Measurements from ENCODE around the gene ELP4.
"Not testable (repeated sequence)": the region's sequence is repeated elsewhere in the genome, so short reads cannot be mapped to it uniquely, and the experiment has no call there.

Gene ELP4

DNA sequence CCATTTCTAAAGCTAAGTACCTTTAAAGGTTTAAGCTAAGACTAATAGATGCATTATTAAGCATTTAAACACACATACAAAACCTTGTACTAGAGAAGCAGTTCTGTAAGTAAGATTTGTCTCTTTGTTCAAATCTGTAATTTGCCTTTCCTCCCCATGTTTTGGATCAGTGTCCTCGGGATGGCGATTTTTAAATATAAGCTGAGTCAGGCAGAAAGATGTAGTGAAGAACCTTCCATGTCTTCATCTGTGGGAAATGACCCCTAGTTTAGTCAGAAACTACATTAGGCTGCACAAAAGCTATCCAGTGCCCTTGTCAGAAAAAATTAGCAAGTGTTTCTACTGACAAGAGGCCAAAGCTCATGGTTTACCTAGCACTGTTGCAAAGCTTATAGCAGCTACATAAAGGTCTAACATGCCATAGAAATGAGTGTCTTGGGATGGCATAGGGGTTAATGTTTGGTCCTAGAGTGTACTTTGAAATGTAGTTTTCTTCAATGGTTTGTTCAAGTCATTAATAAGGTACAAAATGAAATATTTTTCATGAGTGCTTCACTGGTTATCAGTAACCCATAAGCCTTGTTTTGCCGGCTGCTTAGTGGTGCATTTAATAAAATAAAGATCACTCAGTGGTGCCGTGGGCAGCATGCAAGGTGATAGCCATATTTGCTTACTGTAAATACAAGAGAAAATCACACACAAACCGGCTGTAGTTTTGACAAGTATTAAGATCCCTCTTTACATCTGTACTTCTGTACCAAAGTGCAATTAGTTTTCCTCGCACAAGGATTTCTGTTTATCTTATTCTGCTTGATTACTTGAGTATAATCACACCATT lies 139.8 kb downstream of the ELP4 start:
- no peak for DNase-seq

DNA sequence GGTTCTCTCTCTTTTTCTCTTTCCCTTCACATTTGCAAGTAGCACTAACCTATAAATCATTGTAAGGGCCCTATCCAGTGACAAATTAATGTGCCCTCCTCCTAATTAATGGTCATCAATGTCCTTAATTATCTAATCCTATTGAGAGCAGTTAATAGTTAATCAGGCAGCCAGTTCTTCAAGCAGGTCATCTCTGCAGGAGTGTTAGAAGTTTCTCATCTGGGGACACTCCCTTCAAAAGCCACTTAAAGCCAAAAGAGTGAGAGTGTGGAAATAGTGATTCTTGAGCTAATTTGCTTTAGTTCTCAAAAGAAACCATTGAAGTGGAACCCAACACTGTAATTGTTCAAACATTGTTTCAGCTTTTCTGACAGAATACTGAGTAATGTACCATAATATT lies 141.6 kb downstream of the ELP4 start:
- DNase-seq, result no peak

DNA sequence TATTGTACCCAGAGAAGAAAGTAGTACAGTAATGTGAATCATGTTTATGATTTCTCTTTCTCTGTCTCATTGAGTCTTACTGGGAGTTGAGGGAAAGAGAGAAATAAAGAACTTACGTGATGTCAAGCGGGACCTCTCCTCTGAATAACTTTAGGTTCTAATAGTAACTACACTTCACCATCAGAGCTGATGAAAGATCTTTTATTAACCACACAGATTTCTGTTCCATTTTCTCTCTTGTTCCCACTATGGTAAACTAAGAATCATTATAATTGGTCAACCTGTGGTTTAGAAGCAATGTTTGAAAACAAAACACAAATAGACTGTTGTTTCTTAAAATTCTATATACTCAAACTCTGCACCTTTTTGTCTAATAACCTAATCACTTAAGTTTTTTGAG lies 142.3 kb downstream of the ELP4 start:
- DNase-seq, result no peak

DNA sequence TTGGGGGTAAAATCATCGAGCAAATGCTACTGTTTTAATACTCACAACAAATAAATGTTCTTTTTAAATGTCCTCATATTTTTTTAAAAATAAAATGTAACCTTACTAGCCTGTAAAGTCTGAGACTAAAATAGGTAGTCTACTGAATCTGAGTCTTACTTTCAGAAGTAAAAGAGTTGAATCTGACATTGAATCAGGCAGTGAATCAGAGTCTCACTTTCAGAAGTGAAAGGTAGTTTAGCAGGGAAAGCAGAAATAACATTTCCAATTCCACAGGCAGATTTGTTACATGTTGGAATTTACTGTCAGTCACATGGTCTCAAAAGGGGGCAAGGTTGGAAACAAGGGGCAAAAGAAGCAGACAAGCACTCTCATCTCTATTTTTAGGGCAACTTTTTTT lies 143.0 kb downstream of the ELP4 start:
- no peak for DNase-seq

DNA sequence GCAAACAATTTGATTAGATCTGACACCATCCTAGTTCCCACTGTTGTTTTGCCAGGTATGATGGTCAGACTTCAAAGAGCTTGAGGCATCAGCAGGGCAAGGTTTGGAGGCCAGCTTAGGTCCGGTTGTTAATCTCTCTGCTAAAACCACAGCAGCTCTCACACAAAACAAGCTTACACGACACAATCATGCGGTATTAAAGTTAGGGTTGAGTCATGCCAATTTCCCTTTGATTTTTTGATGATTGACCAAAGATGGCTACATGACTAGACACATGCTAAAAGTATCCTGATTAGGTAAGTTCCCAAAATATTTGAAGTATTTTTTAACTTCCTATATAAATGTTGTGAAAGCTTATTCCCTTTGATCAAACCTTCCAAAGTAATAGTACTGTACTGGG lies 145.9 kb downstream of the ELP4 start:
- DNase-seq, result no peak

DNA sequence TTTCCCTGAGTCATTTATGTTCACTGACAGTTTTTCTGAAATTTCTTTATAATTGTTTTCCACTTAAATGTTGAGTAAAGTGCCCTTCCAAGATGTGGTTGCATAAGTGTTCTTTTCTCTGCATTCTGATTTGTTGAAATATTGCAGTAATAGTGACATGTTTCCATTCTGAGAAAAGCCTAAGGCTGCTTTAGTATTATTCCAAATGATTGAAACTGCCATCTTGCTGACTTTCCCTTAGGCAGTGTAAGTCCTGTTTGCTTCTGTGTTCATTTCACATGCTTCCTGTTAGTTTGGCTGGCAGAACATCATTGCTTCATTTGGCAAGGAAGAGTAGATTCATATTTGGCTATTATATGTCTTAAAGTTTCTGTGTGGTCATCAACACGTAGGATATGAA lies 146.5 kb downstream of the ELP4 start:
- no peak for DNase-seq

DNA sequence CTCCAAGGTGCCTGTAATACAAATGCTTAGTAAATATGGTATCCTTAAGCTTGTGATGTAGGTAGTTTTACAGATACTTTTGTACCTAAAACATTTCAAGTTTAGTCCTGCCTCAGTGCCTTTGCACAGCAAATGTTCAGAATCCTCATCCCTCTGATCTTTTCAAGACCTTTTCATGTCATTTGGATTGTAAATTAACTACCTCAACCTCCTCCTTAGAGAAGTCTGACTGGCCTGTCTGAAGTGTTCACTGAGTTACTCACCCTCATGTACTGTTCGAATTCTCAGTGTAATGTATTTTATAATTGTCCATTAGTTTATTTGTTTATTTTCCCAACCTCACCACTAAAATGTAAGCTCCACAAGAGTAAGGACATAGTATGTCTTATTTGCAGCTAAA lies 147.5 kb downstream of the ELP4 start:
- no peak for DNase-seq

DNA sequence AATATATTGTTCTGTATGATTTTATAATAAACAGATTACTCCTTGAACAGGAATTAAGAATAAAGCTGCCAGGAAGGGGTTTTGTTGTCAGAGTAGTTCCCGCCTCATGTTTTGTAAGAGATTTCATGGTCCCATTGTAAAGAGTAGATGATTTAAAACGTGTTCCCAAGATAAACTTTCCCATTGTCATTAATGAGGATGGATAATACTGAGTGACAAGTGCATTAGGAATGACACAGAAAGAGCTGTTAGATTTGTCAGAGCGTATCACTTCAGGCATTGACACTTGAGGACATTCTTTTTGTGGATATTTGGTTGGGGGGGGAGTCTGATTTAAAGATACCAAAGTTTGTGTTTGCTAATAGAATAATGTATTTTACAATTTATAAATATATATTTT lies 154.6 kb downstream of the ELP4 start:
- DNase-seq, result no peak

DNA sequence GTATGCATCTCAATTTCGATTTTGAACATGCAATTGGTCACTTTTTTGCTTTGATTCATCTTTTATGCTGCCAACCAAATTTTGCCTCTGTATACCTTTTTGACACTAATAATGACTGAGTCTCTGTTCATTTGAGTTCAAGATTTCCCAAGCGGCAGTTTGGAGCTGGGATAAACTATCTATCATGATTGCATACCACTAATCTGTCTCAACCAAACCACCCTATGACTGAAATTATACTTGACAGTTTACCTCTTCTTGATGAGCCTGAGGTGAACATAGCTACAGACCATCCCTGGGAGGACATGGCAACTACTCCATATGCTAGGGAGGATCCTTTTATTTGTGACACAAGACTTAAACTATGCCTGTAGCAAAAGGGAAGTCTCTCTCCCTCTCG lies 155.4 kb downstream of the ELP4 start:
- no peak for DNase-seq

DNA sequence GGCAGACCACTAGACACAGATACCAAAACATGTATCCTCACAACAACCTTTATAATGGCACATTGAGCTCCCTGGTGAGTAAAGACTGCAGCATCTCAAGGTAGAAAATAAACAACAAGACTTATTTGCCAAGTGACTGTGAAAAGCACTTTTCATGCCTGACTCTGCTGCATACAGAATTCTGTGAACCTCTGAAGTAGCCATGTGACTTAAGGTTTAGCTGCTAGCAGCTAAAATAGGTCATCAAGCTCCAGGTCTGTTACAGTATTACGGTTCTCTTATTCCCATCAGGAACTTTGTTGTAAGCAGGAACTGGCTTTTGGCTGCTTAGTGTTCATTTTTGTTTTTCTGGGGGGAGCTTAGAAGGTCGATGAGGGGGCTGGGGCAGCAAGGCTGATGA lies 162.1 kb downstream of the ELP4 start:
- DNase-seq, result no peak

DNA sequence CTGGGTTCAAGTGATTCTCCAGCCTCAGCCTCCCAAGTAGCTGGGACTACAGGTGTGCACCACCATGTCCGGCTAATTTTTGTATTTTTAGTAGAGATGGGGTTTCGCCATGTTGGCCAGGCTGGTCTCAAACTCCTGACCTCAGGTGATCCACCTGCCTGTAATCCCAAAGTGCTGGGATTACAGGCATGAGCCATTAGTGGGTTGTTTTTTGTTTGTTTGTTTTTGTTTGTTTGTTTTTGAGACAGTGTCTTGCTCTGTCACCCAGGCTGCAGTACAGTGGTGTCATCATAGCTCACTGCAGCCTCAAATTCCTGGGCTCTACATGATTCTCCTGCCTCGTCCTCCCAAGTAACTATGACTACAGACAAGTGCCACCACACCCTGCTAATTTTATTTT lies 163.5 kb downstream of the ELP4 start:
- DNase-seq, result not testable (repeated sequence)

DNA sequence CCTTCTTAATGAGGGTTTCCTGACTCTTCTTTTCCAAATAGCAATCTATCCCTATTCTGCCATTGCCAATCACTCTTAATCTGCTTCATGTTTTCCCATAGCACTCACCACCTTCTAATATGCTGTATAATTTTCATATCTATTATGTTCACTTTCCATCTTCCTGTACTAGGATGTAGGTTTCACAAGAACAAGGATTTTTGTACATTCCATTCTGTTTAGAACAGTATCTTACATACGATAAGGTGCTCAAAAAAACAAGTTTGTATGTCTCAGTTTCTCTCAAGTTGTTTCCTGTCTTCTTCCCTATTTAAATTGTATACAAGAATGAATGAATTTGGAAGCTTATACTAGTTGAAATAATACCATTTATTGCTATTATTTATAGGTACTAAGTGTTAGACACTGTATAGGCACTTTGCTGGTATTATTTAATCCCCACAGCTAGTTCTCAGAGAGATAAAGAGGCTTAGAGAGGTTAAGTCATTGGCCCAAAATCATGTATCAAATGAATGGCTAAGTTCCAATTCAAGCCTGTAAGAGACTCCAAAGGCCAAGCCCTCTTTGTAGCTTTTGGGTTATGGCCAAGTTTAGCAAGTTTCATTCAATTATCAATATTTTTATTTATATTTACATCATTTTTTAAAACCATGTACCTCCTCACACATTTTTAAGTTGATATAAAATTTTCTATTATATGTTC lies 166.9 kb downstream of the ELP4 start:
- DNase-seq, result no peak

DNA sequence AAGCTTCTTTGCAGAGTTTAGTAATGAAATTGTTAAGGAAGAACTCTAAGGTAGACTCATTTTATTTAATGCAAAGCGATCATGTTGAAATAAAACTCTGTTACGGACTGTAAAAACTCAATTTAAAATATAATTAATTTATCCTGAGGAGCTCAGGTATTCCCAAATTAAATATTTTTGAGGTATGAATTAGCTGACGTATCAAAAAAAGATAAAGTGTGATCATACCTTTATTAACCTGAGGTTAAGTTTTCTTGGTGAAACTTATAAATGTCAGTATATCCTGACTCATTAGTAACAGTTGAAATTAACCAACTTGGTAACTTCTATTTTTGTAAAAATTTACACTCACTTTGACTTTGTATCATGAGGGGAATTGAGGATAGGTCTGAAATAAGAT lies 171.2 kb downstream of the ELP4 start:
- DNase-seq, result no peak

DNA sequence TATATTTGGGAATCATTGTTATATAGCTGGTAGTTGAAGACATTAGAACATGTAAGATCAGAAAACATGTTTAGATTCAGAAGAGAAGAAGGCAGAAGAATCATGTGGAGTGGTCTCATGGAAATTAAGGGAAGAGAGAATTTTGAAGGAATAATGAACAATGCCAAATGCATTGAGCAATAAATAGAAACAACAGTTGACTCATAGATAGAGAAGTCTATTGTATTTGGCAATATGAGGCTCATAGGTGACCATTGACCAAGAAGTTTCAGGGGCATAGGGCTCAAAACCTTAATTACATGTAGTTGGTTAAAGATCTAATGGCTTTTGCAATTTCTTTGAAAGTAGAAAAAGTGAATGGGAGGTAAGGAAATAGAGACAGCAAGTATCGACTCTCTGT lies 177.7 kb downstream of the ELP4 start:
- DNase-seq, result no peak

DNA sequence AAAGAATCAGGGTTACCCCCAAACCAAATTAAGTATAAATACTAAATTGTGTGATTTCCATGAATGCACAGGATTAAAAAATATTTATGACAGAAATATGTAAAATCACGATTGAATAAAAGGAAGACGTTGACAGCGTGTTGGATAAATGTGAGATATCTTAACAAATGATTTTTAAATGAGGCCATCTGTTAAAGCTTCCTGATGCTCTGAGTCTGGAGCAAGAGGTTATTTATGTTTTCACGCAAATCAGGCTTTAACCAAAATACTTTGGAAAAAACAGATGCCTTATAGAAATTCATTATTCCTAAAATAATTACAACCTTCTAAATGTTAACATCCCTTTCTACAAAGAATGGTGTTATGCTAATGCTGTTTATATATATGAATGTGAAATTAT lies 178.3 kb downstream of the ELP4 start:
- DNase-seq, result no peak

DNA sequence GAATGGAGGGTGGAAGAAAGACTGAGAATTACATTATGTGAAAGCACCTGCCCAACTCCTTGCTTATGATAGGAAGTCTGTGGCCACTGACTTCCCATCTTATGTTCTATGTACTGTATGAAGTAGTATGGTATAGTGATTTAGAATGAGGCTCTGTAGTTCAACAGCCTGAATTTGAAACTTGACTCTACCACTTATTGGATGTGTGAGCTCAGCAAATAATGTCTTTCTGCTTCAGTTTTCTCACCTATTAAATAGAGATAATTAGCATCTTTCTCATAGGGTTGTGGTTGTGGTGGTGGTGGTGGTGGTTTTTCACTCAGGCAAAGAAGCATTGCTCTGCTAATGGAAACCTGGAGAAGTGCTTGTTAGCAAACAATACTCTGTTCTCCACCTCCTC lies 180.0 kb downstream of the ELP4 start:
- DNase-seq, result no peak

DNA sequence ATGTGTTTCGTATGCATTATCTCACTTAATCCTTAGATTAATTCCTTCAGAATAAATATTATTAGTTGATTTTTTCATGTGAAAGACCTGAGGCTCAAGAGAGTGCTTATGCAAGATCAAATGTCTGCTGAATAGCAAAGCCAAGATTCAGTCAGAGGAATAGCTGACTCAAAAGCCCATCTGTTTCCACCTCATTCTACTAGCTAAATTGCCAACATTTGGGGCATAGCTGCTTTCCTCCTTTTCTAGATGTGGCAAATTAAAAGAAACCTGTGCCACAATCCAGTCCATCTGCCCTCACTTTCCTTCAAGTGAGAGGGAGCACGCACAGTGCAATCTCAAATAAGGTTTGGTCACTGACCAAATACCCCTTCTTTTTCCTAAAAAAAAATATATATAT lies 180.5 kb downstream of the ELP4 start:
- DNase-seq, result no peak

DNA sequence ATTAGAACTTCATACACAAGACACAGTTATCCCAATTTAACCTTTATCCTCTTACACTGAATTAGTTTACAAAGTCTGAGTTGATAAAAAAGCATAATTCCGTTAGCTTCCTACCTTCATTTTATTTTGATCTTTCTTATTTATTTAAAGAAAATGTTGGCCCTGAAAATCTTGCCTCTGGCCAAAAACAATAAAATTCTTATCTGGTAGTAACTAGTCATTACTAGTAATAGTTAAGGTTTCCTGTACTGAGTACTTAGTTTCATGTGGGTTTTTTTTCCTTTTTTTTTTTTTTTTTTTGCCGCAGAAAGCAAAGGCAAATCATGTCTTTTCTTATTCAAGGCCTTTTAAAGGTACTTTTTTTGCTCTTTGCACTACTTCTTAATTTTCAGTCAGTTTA lies 180.9 kb downstream of the ELP4 start:
- no peak for DNase-seq

DNA sequence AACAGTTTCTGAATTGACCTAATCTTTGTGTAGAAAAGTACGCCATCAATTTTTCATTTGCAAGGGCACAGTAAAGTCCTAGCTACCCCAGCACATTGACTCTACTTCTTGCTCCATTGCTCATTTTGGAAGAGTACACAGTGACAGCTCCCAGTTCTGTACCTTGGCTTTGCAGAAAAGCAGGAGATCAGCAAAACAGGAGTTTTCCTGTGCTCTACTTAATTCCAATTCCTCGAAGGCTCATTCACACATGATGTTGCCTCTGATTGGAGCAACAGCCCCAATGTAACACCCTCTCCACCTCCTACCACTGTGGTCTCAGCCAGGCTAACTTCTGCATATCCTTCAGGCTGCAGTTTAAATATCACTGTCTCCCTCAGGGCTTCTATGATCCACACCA lies 182.9 kb downstream of the ELP4 start:
- DNase-seq, result no peak

DNA sequence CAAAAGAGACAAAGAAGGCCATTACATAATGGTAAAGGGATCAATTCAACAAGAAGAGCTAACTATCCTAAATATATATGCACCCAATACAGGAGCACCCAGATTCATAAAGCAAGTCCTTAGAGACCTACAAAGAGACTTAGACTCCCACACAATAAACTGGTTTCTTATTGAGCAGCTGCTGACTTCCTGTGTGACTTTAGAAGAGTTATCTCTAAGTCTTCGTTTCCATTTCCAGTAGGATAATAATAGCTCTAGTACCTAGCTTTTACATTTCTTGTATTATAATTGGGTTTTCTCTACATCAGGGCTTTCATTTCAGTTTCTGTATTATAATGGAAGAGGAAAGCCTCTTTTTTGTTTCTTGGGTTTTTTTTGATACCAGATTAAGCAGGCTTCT lies 187.5 kb downstream of the ELP4 start:
- DNase-seq, result not testable (repeated sequence)

DNA sequence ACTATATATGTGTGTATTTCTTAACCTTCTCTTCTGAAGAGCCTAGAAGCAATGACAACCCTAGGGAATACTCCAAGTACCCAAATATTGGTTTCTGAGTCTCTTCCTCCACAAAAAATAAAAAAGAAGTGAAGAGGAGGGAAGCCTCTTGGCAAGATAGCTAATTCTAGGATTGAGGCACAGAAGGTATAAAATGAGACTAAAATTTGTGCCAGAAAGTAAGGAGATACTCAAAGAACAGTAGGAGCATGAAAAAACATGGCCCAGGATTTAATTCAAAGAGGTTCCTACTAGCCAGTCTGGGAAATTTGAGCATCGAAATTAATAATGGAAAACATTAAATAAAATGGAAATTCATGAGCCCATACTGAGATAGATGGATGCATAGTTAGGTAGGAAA lies 189.5 kb downstream of the ELP4 start:
- no peak for DNase-seq

DNA sequence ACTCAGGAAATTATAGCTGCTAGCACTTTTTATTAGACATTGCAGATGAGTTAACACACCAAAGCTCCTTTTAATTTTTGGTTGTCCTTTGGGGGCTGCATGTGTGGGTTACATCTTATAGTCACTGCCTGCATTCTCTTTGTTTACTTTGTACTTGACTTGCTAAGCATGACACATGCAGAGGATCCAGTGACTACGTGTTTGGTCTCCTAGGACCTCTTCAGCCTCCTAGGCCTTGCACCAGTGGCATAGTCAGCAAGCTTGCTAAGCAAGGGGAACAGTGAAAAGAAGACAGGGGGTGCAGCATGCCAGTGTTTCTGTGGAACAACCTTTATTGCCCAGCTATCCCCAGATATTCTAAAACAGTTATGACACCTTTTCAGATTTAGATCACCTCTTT lies 193.4 kb downstream of the ELP4 start:
- DNase-seq, result peak; percentile 24

DNA sequence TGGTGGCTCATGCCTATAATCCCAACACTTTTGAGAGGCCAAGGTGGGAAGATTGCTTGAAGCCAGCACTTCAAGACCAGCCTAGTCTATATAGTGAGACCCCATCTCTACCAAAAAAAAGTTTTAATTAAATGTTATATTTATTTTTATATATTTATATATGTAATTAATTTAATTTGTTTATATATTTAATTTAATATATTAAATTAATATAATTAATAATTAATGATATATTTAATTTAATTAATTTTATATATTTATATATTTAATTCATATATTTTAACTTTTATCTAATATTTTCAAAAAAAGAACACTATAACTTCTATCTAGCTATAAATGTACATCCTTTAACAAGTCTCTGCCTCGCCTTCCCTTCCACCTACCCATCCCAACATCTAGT lies 196.8 kb downstream of the ELP4 start:
- DNase-seq, result no peak

DNA sequence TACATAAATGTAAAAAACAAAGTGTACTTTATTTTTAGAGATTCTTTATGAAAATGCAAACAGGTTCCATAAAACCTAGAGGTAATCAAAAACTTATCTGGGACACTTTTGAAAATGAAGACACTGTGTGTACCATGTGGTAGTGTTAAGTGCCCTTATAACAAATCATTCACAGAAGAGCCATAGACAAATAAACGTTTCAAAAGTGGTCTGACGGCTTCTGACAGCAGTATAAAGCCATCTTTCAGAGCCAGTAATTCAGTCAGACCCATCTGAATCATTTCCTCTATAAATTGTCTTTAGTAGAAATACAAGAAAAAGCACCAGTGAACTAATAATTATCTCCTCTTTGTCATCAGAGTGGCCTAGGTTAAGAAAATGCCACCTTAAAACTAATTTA lies 201.6 kb downstream of the ELP4 start:
- DNase-seq, result peak; percentile 41

DNA sequence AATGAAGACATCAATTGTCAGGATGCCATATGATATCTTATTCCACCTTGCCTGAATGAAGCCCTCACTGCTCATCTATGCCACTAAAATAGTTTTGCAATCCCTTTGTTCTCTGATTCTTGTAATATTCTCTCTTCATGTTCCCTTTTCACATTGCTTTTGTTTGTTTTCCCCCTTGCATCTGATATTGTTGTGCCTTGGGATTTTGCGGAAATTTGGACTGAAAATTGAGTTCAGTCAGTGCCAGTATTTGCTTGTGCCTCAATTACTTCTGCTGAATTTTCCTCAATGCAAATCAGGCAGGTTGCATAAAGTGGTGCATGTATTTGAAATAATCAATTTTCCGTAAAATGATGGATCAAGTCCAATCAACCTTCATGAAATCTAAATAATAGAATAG lies 203.3 kb downstream of the ELP4 start:
- no peak for DNase-seq

Measured in DMS153 (cell line).